ENCODE results near the gene UGT1A6. TPM values are rescaled to one million over a fixed set of nuclear protein-coding genes. Genes with fewer than 3 reads are reported as not detected.

Gene UGT1A6
- total RNA-seq, 1 donor from 2014 or later: 3.2 TPM

DNA sequence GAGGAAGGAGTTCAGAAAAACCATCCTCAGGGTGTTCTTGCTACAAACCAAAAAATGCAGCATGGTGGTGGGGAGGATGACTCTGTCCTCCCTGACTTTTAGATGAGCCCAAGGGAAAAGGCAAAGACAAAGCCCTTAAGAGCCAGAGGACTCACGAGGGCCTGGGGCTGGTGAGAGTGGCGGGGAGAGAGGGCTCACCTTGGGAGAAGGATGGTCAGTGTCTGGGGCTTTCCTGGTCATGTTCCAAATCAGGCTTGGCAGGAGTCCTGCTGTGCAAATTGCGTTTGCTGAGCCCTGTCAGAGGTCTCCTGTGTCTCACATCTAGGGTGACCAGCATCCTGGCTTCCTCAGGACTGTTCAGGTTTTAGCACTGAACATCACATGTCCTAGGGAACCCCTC lies 72.1 kb downstream of the UGT1A6 start:
- Histone ChIP-seq H3K36me3 (no peaks in the 10 kb centered on the region), H3K4me1 (no peaks in the 10 kb centered on the region), H3K9me3 (no peaks in the 10 kb centered on the region), H3K4me3 (no peak overlapping the region), H3K27ac (no peak overlapping the region), H3K27me3 (no peaks in the 10 kb centered on the region)
- intact Hi-C loops (cut with DNase I): no loop called here
- no peak for DNase-seq
- no peak for ATAC-seq
- TF ChIP-seq, protein P1, sequence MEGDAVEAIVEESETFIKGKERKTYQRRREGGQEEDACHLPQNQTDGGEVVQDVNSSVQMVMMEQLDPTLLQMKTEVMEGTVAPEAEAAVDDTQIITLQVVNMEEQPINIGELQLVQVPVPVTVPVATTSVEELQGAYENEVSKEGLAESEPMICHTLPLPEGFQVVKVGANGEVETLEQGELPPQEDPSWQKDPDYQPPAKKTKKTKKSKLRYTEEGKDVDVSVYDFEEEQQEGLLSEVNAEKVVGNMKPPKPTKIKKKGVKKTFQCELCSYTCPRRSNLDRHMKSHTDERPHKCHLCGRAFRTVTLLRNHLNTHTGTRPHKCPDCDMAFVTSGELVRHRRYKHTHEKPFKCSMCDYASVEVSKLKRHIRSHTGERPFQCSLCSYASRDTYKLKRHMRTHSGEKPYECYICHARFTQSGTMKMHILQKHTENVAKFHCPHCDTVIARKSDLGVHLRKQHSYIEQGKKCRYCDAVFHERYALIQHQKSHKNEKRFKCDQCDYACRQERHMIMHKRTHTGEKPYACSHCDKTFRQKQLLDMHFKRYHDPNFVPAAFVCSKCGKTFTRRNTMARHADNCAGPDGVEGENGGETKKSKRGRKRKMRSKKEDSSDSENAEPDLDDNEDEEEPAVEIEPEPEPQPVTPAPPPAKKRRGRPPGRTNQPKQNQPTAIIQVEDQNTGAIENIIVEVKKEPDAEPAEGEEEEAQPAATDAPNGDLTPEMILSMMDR (IDR thresholded peaks at IDR 0.05): no peak

DNA sequence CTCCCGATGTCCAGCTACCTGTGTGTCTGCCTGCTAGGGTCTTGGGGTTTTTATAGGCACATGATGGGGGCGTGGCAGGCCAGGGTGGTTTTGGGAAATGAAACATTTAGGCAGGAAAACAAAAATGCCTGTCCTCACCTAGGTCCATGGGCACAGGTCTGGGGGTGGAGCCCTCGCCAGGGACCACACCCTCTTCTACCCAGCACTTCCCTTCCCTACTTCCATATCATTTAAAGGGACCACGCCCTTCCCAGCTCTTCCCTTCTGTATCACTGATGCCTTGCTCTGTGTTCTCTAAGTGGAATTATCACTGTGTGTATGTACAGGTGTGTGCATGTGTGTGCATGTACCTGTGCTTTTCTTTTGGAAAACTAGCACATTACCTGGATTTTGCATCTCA lies 73.7 kb downstream of the UGT1A6 start:
- TF ChIP-seq, protein P1 (IDR thresholded peaks at IDR 0.05): no peak
- Histone ChIP-seq H3K4me3 (no peak overlapping the region), H3K27me3 (no peaks in the 10 kb centered on the region), H3K27ac (no peak overlapping the region), H3K9me3 (no peaks in the 10 kb centered on the region), H3K4me1 (no peaks in the 10 kb centered on the region), H3K36me3 (no peaks in the 10 kb centered on the region)
- intact Hi-C loops (cut with DNase I): no loop called here
- ATAC-seq (no peak), DNase-seq (no peak)

DNA sequence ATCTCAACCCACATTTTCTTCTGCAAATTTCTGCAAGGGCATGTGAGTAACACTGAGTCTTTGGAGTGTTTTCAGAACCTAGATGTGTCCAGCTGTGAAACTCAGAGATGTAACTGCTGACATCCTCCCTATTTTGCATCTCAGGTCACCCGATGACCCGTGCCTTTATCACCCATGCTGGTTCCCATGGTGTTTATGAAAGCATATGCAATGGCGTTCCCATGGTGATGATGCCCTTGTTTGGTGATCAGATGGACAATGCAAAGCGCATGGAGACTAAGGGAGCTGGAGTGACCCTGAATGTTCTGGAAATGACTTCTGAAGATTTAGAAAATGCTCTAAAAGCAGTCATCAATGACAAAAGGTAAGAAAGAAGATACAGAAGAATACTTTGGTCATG lies 75.4 kb downstream of the UGT1A6 start:
- H3K4me3 ChIP-seq: no peak overlapping the region
- H3K36me3 ChIP-seq: no peaks in the 10 kb centered on the region
- no peak overlapping the region for H3K27ac ChIP-seq
- ATAC-seq (no peak), DNase-seq (no peak)
- no peaks in the 10 kb centered on the region for H3K27me3 ChIP-seq
- H3K9me3 ChIP-seq: no peaks in the 10 kb centered on the region
- TF ChIP-seq, protein P1 (IDR thresholded peaks at IDR 0.05): no peak
- no peaks in the 10 kb centered on the region for H3K4me1 ChIP-seq
- intact Hi-C loops (cut with DNase I): no loop called here

DNA sequence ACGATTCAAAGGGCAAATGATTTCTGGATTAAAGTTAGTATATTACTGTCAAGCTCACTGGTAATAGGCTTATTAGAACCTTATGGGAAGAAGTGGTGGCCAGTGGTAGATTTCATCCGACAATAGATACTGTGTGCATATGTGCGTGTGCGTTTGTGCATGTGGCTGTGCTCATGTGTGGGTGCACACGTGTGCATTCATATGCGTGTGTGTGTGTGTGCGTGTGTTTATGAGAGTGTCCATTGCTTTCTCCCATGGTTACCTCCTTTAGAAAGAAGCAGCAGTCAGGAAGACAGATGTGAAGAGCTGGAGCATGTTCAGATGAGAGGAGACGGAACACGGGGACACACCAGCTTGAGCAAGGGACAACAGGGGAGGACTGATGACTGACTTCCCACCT lies 76.6 kb downstream of the UGT1A6 start:
- H3K27me3 ChIP-seq: no peaks in the 10 kb centered on the region
- H3K9me3 ChIP-seq: no peaks in the 10 kb centered on the region
- H3K36me3 ChIP-seq: no peaks in the 10 kb centered on the region
- intact Hi-C loops (cut with DNase I): no loop called here
- TF ChIP-seq, protein P1 (IDR thresholded peaks at IDR 0.05): no peak
- H3K4me1 ChIP-seq: no peaks in the 10 kb centered on the region
- DNase-seq: no peak
- no peak overlapping the region for H3K27ac ChIP-seq
- ATAC-seq: no peak
- no peak overlapping the region for H3K4me3 ChIP-seq

DNA sequence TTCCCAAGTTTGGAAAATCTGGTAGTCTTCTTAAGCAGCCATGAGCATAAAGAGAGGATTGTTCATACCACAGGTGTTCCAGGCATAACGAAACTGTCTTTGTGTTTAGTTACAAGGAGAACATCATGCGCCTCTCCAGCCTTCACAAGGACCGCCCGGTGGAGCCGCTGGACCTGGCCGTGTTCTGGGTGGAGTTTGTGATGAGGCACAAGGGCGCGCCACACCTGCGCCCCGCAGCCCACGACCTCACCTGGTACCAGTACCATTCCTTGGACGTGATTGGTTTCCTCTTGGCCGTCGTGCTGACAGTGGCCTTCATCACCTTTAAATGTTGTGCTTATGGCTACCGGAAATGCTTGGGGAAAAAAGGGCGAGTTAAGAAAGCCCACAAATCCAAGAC lies 79.5 kb downstream of the UGT1A6 start:
- TF ChIP-seq, protein P1 (IDR thresholded peaks at IDR 0.05): no peak
- Histone ChIP-seq H3K4me3 (no peak overlapping the region), H3K27me3 (no peaks in the 10 kb centered on the region), H3K9me3 (no peaks in the 10 kb centered on the region), H3K36me3 (no peaks in the 10 kb centered on the region), H3K4me1 (no peaks in the 10 kb centered on the region), H3K27ac (no peak overlapping the region)
- ATAC-seq (no peak), DNase-seq (no peak)
- intact Hi-C loops (cut with DNase I): no loop called here

DNA sequence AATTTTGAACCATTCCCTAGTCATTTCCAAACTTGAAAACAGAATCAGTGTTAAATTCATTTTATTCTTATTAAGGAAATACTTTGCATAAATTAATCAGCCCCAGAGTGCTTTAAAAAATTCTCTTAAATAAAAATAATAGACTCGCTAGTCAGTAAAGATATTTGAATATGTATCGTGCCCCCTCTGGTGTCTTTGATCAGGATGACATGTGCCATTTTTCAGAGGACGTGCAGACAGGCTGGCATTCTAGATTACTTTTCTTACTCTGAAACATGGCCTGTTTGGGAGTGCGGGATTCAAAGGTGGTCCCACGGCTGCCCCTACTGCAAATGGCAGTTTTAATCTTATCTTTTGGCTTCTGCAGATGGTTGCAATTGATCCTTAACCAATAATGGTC lies 79.9 kb downstream of the UGT1A6 start:
- no peaks in the 10 kb centered on the region for H3K4me1 ChIP-seq
- no peak for ATAC-seq

More for the DNA sequence above, 79.9 kb downstream of the UGT1A6 start:
- DNase-seq: no peak
- Histone ChIP-seq H3K27me3 (no peaks in the 10 kb centered on the region), H3K27ac (no peak overlapping the region), H3K9me3 (no peaks in the 10 kb centered on the region), H3K4me3 (no peak overlapping the region), H3K36me3 (no peaks in the 10 kb centered on the region)
- TF ChIP-seq, protein P1 (IDR thresholded peaks at IDR 0.05): no peak
- intact Hi-C loops (cut with DNase I): no loop called here
